HCT116 (cell line): ENCODE measurements around the gene PLOD1. TPM values are rescaled to one million over a fixed set of nuclear protein-coding genes. Genes with fewer than 3 reads are reported as not detected.
"Not testable (repeated sequence)": the region's sequence is repeated elsewhere in the genome, so short reads cannot be mapped to it uniquely, and the experiment has no call there.

Experiments used
- ATAC-seq: fragments of 200-7000 bp; cut with Tn5 transposase; 2 replicates; pipeline ENCODE4 v1.9.1; 2020; ENCODE audit warnings: mild to moderate bottlenecking, moderate library complexity
- BruUV-seq: library from RNA; stranded (reverse); fragments of 400-500 nt; replicated peaks from 2 replicates; lab custom pipeline; 2021; lab: Mats Ljungman, UMichigan
- CTCF ChIA-PET: fragments of 300-600 bp; sonication (Branson Sonifier 250); formaldehyde crosslinking; loops from one replicate; lab custom pipeline; 2021; ENCODE audit warnings: antibody characterized with exemption; lab: Charles Lee
- POLR2A ChIA-PET: fragments of 300-600, 350-600 bp; sonication (Branson Sonifier 250); formaldehyde crosslinking; loops from one replicate; lab custom pipeline; 2021; ENCODE audit warnings: antibody characterized with exemption; lab: Charles Lee
- RAD21 ChIA-PET, 2 experiments: fragments of 300-600 bp; sonication (Branson Sonifier 250); formaldehyde crosslinking; loops; one replicate each; lab custom pipeline; 2023; ENCODE audit warnings: low total read pairs in 2 of 2; ENCODE audit not compliant: uncharacterized antibody in 2 of 2, unreplicated experiment in 2 of 2, low non-redundant PET in 1 of 2; lab: Charles Lee
- DNase-seq: peaks from one replicate; pipeline ENCODE4 v3.0.0-alpha.2; 2010; ENCODE audit warnings: low read depth, low spot score
- H2AFZ ChIP-seq: fragments of 200-600 bp; shearing (Covaris generic), sonication (generic); 2 replicates; pipeline ENCODE4 v1.6.1; 2017; ENCODE audit warnings: low read depth, mixed run types, mixed read lengths, antibody characterized with exemption, low read length; ENCODE audit not compliant: poor library complexity, severe bottlenecking
- H3K27ac ChIP-seq: 2 replicates; pipeline ENCODE4 v1.5.1; 2012; ENCODE audit warnings: low read depth, low read length
- H3K27me3 ChIP-seq: fragments of 200-600 bp; sonication (generic); 2 replicates; pipeline ENCODE4 v1.6.1; 2016; ENCODE audit warnings: mixed run types, low read length, mixed read lengths; ENCODE audit not compliant: insufficient read depth
- H3K36me3 ChIP-seq, 2 experiments: fragments of 200-500 bp in 1 of 2; fragments of 200-600 bp in 1 of 2; sonication (Bioruptor generic) in 1 of 2; sonication (generic) in 1 of 2; 2 replicates each; pipeline versions ENCODE4 v1.5.1 to v1.6.1; 2014 to 2016; ENCODE audit warnings: low read length in 2 of 2, inconsistent platforms in 1 of 2, mixed read lengths in 1 of 2, mixed run types in 1 of 2; ENCODE audit not compliant: insufficient read depth in 2 of 2, control insufficient read depth in 1 of 2
- H3K4me1 ChIP-seq, 2 experiments: fragments of 200-600 bp in 1 of 2; sonication (generic) in 1 of 2; 2 replicates each; pipeline versions ENCODE4 v1.5.1 to v1.6.1; 2012 to 2017; ENCODE audit warnings: low read length in 2 of 2, inconsistent platforms in 1 of 2, mild to moderate bottlenecking in 1 of 2, mixed read lengths in 1 of 2, mixed run types in 1 of 2, moderate library complexity in 1 of 2; ENCODE audit not compliant: insufficient read depth in 2 of 2, control insufficient read depth in 1 of 2
- H3K4me2 ChIP-seq: fragments of 200-600 bp; sonication (generic); 2 replicates; pipeline ENCODE4 v1.6.1; 2017; ENCODE audit warnings: mixed run types, low read length, mixed read lengths
- H3K4me3 ChIP-seq, 2 experiments: fragments of 200-600 bp in 1 of 2; sonication (generic) in 1 of 2; replicated peaks in 1 of 2; 2 replicates each; pipeline ENCODE4 v1.5.1; 2011 to 2016; ENCODE audit warnings: low read length in 2 of 2, control low read depth in 1 of 2, low read depth in 1 of 2, mild to moderate bottlenecking in 1 of 2, mixed read lengths in 1 of 2, mixed run types in 1 of 2
- H3K79me2 ChIP-seq: fragments of 200-600 bp; sonication (generic); 2 replicates; pipeline ENCODE4 v1.6.1; 2017; ENCODE audit warnings: mild to moderate bottlenecking, mixed run types, low read length, moderate library complexity, mixed read lengths; ENCODE audit not compliant: insufficient read depth
- H3K9ac ChIP-seq: fragments of 200-600 bp; sonication (generic); 2 replicates; pipeline ENCODE4 v1.6.1; 2016; ENCODE audit warnings: low read length, mixed read lengths
- H3K9me2 ChIP-seq: fragments of 200-600 bp; sonication (generic), shearing (Covaris generic); 2 replicates; pipeline ENCODE4 v1.6.1; 2017; ENCODE audit warnings: mixed run types, mild to moderate bottlenecking, moderate library complexity; ENCODE audit not compliant: insufficient read depth
- H3K9me3 ChIP-seq, 2 experiments: fragments of 200-500 bp in 1 of 2; fragments of 200-600 bp in 1 of 2; sonication (Bioruptor generic) in 1 of 2; sonication (generic) in 1 of 2; 2 replicates each; pipeline ENCODE4 v1.6.1; 2014 to 2017; ENCODE audit warnings: low read length in 2 of 2, mixed read lengths in 2 of 2, inconsistent platforms in 1 of 2, low read depth in 1 of 2, mild to moderate bottlenecking in 1 of 2, mixed run types in 1 of 2, moderate library complexity in 1 of 2; ENCODE audit not compliant: control insufficient read depth in 1 of 2, insufficient read depth in 1 of 2
- H4K20me1 ChIP-seq: fragments of 200-600 bp; sonication (generic), shearing (Covaris generic); 2 replicates; pipeline ENCODE4 v1.6.1; 2017; ENCODE audit warnings: mixed run types, mild to moderate bottlenecking, moderate library complexity; ENCODE audit not compliant: insufficient read depth
- EGR1 ChIP-seq: IDR thresholded peaks from 2 replicates; pipeline ENCODE4 v1.6.1; 2012; ENCODE audit warnings: low read depth
- RAD21 ChIP-seq: IDR thresholded peaks from 2 replicates; pipeline ENCODE4 v1.6.1; 2012; ENCODE audit warnings: low read depth, mild to moderate bottlenecking
- SRF ChIP-seq: IDR thresholded peaks from 2 replicates; pipeline ENCODE4 v1.6.1; 2012; ENCODE audit warnings: low read depth
- YY1 ChIP-seq: IDR thresholded peaks from 2 replicates; pipeline ENCODE4 v1.6.1; 2011; ENCODE audit warnings: low read length, low read depth, moderate library complexity, mild to moderate bottlenecking; ENCODE audit not compliant: insufficient replicate concordance; ENCODE audit errors: extremely low read depth
- intact Hi-C: fragments of 100-400 bp; cut with micrococcal nuclease; formaldehyde crosslinking; loops from 2 replicates; pipeline ENCODE4 v1.10.0; 2022
- total RNA-seq: library from RNA; stranded (reverse); gene quantifications from one replicate; pipeline ENCODE4 v1.2.1, GENCODE V29; 2021; ENCODE audit not compliant: unreplicated experiment
- TF ChIP-seq, protein P1 (sequence below): IDR thresholded peaks from 2 replicates; pipeline ENCODE4 v1.6.1; 2012
- TF ChIP-seq, protein P2 (sequence below), 3 experiments: fragments of 200-600 bp in 1 of 3; sonication (generic) in 1 of 3; IDR thresholded peaks in 2 of 3; conservative IDR thresholded peaks in 1 of 3; 2 replicates each; pipeline ENCODE4 v1.5.1; 2012 to 2017; ENCODE audit warnings: low read depth in 2 of 3, low read length in 2 of 3, antibody characterized with exemption in 1 of 3, borderline replicate concordance in 1 of 3, control low read depth in 1 of 3, mild to moderate bottlenecking in 1 of 3, mixed read lengths in 1 of 3, mixed run types in 1 of 3, moderate library complexity in 1 of 3; ENCODE audit not compliant: insufficient read depth in 1 of 3

PLOD1 gene
- total RNA-seq, 1 experiment from 2014 or later = 175 TPM

DNA sequence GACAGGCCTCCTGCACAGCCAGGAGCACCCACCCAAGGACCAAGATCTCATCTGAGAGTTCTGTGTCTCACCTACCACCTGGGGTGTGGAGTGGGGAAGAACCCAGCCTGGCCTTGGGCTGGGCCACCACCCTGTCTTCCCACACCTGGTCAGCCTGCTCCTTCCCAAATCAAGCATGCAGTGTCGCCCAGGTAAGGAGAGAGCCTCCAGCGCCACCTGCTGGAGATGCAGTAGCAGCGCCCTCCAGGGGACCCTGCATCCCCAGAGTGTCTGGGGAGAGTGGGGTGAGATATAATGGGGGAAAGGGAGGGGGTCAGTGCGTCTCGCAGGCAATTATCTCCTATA, 40.6 kb upstream of the PLOD1 start:
- no TSS peak for BruUV-seq
- Histone ChIP-seq H3K36me3 (no peaks in the 10 kb centered on the region), H3K27ac (no peak overlapping the region), H3K4me3 (no peak overlapping the region), H3K9ac (no peak overlapping the region), H4K20me1 (no peaks in the 10 kb centered on the region), H3K27me3 (no peaks in the 10 kb centered on the region), H2AFZ (no peak overlapping the region), H3K79me2 (no peaks in the 10 kb centered on the region), H3K4me2 (no peak overlapping the region), H3K9me2 (no peaks in the 10 kb centered on the region), H3K4me1 (peaks cover 3 to 11% of the 10 kb centered on the region in 2 experiments), H3K9me3 (no peaks in the 10 kb centered on the region)
- ChIA-PET POLR2A (no interaction called here), CTCF (no interaction called here), RAD21 (no interaction called here)
- intact Hi-C loops = loop anchor here (1.0 to 5.0 kb wide), 3 partner anchors 29 to 857 kb away; no protein-coding TSS in a partner anchor
- peak; percentile 34 for DNase-seq
- TF ChIP-seq, protein P1, sequence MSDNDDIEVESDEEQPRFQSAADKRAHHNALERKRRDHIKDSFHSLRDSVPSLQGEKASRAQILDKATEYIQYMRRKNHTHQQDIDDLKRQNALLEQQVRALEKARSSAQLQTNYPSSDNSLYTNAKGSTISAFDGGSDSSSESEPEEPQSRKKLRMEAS = no peak; the same call in 1 of the 2 replicates
- TF ChIP-seq EGR1 = no peak
- TF ChIP-seq YY1 = no peak
- TF ChIP-seq, protein P2, sequence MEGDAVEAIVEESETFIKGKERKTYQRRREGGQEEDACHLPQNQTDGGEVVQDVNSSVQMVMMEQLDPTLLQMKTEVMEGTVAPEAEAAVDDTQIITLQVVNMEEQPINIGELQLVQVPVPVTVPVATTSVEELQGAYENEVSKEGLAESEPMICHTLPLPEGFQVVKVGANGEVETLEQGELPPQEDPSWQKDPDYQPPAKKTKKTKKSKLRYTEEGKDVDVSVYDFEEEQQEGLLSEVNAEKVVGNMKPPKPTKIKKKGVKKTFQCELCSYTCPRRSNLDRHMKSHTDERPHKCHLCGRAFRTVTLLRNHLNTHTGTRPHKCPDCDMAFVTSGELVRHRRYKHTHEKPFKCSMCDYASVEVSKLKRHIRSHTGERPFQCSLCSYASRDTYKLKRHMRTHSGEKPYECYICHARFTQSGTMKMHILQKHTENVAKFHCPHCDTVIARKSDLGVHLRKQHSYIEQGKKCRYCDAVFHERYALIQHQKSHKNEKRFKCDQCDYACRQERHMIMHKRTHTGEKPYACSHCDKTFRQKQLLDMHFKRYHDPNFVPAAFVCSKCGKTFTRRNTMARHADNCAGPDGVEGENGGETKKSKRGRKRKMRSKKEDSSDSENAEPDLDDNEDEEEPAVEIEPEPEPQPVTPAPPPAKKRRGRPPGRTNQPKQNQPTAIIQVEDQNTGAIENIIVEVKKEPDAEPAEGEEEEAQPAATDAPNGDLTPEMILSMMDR (IDR thresholded peaks at IDR 0.05 in 2 of 3, conservative IDR thresholded peaks at IDR 0.05 in 1 of 3; ENCODE audit: borderline replicate concordance in 1 of 3, insufficient read depth in 1 of 3, low read depth in 2 of 3, low read length in 2 of 3) = peak; percentile 93 to 99 (median 98)
- no peak for TF ChIP-seq SRF
- peak; percentile 94 for TF ChIP-seq RAD21
- peak; percentile 99 for ATAC-seq

DNA sequence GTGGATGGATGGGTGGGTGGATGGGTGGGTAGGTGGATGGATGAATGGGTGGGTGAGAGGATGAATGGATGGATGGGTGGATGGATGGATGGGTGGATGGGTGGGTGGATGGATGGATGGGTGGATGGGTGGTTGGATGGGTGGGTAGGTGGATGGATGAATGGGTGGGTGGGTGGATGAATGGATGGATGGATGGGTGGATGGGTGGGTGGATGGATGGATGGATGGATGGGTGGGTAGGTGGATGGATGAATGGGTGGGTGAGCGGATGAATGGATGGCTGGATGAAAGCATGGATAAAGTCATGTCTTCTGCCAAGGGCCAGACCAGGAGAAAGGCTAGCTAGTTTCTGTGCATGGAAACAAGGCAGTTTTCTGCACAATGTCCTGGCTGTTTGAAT, 40.0 kb upstream of the PLOD1 start:
- H3K27me3 ChIP-seq, H3K9me3 ChIP-seq, POLR2A ChIA-PET, H3K27ac ChIP-seq, H3K4me3 ChIP-seq, DNase-seq, H2AFZ ChIP-seq, H3K9ac ChIP-seq, CTCF ChIA-PET, H3K79me2 ChIP-seq, ATAC-seq, H4K20me1 ChIP-seq, H3K4me2 ChIP-seq, BruUV-seq, RAD21 ChIA-PET, H3K9me2 ChIP-seq, H3K36me3 ChIP-seq: not testable (repeated sequence)
- intact Hi-C loops = loop anchor here (1.0 to 5.0 kb wide), 2 partner anchors 56 to 857 kb away; no protein-coding TSS in a partner anchor
- peaks cover 3 to 11% of the 10 kb centered on the region in 2 experiments for H3K4me1 ChIP-seq
